ENCODE measurements around the gene SFT2D1. TPM values are rescaled to one million over a fixed set of nuclear protein-coding genes. Genes with fewer than 3 reads are reported as not detected.

The SFT2D1 gene
- total RNA-seq, 1 experiment from 2014 or later = 54.1 TPM

DNA sequence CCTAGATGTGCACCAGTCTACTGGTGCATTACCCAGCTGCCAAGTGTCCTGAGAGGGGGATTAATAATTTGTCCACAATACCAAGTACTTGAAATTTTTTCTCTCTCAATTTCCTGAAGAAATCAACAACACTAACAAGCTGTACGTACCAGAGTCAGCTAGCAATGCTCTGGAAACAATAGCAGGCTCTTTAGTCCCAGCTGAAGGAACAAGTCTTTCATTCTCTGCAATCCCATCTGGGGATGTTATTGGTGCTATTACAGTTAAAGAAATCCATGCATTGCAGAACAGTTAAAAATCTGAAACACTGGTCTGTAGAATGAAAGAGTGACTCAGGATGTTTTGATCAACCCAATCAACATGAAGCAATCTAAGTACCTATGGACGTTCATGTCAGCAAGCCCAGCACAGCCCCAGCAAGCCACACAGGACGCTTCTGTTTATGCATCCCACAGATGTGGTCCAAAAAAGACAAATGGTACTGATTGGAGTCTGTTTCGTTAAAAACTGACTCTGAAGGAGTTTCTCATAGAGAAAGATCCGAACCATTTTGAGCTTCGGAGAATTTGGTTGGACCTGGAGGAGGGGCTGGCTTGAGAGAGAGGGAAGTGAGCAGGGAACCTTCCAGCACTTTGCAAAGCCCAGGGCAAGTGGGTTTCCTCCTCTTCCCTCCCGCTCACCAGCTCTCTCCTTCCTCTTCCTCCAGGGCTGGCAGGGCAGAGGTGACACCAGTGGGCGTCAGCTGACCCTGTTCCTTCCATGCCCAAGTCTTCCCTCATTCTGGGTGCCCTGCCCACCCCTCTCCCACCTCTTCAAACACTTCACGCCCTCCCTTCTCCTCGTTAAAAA lies 46.1 kb downstream of the SFT2D1 start:
- intact Hi-C loops (cut with micrococcal nuclease; ENCODE audit: unreplicated experiment) = no loop called here
- H3K27me3 ChIP-seq (ENCODE audit: control insufficient read depth, insufficient read depth, low read length) = peaks cover 12% of the 10 kb centered on the region

GRCh38 chr6:166293731-166294584 lies 48.4 kb downstream of the SFT2D1 start:
- intact Hi-C loops (cut with micrococcal nuclease; ENCODE audit: unreplicated experiment) = no loop called here
- ATAC-seq (no peak), DNase-seq (ENCODE audit: low read depth, low spot score) (no peak)
- in situ Hi-C loops (cut with HindIII; ENCODE audit: low pct_unique_long_range_greater_than_20kb, low sequenced_read_pairs) = no loop called here
- H3K36me3 ChIP-seq (ENCODE audit: control insufficient read depth, insufficient read depth, low read length) = no peaks in the 10 kb centered on the region
- H3K27me3 ChIP-seq (ENCODE audit: control insufficient read depth, insufficient read depth, low read length) = peaks cover 11% of the 10 kb centered on the region
- no peaks in the 10 kb centered on the region for H3K4me1 ChIP-seq (ENCODE audit: control insufficient read depth, insufficient read depth, low read length)
- CTCF ChIA-PET = no interaction called here
- no peaks in the 10 kb centered on the region for H3K9me3 ChIP-seq (ENCODE audit: control insufficient read depth, insufficient read depth, low read depth, low read length)
- POLR2A ChIA-PET = no interaction called here
- H3K27ac ChIP-seq (ENCODE audit: low read length) = no peak overlapping the region
- TF ChIP-seq TCF7L2 (IDR thresholded peaks at IDR 0.05; ENCODE audit: low read depth, low read length) = no peak
- no peak for TF ChIP-seq POLR2AphosphoS5 (IDR thresholded peaks at IDR 0.05; ENCODE audit: low read depth, low read length)
- no peak for TF ChIP-seq SIN3A (IDR thresholded peaks at IDR 0.05; ENCODE audit: borderline replicate concordance, insufficient read depth, low read depth, low read length)
- TF ChIP-seq, protein P1, sequence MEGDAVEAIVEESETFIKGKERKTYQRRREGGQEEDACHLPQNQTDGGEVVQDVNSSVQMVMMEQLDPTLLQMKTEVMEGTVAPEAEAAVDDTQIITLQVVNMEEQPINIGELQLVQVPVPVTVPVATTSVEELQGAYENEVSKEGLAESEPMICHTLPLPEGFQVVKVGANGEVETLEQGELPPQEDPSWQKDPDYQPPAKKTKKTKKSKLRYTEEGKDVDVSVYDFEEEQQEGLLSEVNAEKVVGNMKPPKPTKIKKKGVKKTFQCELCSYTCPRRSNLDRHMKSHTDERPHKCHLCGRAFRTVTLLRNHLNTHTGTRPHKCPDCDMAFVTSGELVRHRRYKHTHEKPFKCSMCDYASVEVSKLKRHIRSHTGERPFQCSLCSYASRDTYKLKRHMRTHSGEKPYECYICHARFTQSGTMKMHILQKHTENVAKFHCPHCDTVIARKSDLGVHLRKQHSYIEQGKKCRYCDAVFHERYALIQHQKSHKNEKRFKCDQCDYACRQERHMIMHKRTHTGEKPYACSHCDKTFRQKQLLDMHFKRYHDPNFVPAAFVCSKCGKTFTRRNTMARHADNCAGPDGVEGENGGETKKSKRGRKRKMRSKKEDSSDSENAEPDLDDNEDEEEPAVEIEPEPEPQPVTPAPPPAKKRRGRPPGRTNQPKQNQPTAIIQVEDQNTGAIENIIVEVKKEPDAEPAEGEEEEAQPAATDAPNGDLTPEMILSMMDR (IDR thresholded peaks at IDR 0.05) = no peak
- TF ChIP-seq, protein P2, sequence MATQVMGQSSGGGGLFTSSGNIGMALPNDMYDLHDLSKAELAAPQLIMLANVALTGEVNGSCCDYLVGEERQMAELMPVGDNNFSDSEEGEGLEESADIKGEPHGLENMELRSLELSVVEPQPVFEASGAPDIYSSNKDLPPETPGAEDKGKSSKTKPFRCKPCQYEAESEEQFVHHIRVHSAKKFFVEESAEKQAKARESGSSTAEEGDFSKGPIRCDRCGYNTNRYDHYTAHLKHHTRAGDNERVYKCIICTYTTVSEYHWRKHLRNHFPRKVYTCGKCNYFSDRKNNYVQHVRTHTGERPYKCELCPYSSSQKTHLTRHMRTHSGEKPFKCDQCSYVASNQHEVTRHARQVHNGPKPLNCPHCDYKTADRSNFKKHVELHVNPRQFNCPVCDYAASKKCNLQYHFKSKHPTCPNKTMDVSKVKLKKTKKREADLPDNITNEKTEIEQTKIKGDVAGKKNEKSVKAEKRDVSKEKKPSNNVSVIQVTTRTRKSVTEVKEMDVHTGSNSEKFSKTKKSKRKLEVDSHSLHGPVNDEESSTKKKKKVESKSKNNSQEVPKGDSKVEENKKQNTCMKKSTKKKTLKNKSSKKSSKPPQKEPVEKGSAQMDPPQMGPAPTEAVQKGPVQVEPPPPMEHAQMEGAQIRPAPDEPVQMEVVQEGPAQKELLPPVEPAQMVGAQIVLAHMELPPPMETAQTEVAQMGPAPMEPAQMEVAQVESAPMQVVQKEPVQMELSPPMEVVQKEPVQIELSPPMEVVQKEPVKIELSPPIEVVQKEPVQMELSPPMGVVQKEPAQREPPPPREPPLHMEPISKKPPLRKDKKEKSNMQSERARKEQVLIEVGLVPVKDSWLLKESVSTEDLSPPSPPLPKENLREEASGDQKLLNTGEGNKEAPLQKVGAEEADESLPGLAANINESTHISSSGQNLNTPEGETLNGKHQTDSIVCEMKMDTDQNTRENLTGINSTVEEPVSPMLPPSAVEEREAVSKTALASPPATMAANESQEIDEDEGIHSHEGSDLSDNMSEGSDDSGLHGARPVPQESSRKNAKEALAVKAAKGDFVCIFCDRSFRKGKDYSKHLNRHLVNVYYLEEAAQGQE (IDR thresholded peaks at IDR 0.05; ENCODE audit: insufficient read depth in 1 of 2, low read depth in 2 of 2, low read length in 1 of 2) = no peak
- H3K4me3 ChIP-seq (ENCODE audit: low read depth in 2 of 2, low read length in 2 of 2) = no peak overlapping the region
- no TSS peak for BruUV-seq (replicated peaks)

More for the DNA sequence above, 46.1 kb downstream of the SFT2D1 start:
- in situ Hi-C loops (cut with HindIII; ENCODE audit: low pct_unique_long_range_greater_than_20kb, low sequenced_read_pairs) = no loop called here
- ATAC-seq (no peak), DNase-seq (ENCODE audit: low read depth, low spot score) (no peak)
- H3K4me1 ChIP-seq (ENCODE audit: control insufficient read depth, insufficient read depth, low read length) = no peaks in the 10 kb centered on the region
- H3K4me3 ChIP-seq (ENCODE audit: low read depth in 2 of 2, low read length in 2 of 2) = no peak overlapping the region
- TF ChIP-seq SIN3A (IDR thresholded peaks at IDR 0.05; ENCODE audit: borderline replicate concordance, insufficient read depth, low read depth, low read length) = no peak
- H3K27ac ChIP-seq (ENCODE audit: low read length) = no peak overlapping the region
- CTCF ChIA-PET = interaction anchor here (0.6 kb wide), 1 partner anchor 105 kb away, joined by 3 read pairs; no protein-coding TSS in a partner anchor
- no peaks in the 10 kb centered on the region for H3K9me3 ChIP-seq (ENCODE audit: control insufficient read depth, insufficient read depth, low read depth, low read length)
- POLR2A ChIA-PET = no interaction called here
- BruUV-seq (replicated peaks) = no TSS peak
- H3K36me3 ChIP-seq (ENCODE audit: control insufficient read depth, insufficient read depth, low read length) = no peaks in the 10 kb centered on the region

Measured in Panc1 (cell line).